Esophagus muscularis mucosa (tissue), 4 donors: ENCODE data around the gene KRT23. TPM values are rescaled to one million over a fixed set of nuclear protein-coding genes. Genes with fewer than 3 reads are reported as not detected.

Experiments
- DNase-seq: peaks from one replicate; pipeline ENCODE4 v3.0.0-alpha.2; 2017; ENCODE audit errors: extremely low spot score
- H3K27ac ChIP-seq, 4 donors: fragments of 200-600 bp; sonication (generic); replicated peaks in 1 of 4; 1 replicate in 3 of 4; 2 replicates in 1 of 4; pipeline ENCODE4 v1.5.1; 2016 to 2019; ENCODE audit warnings: mild to moderate bottlenecking in 1 of 4
- H3K27me3 ChIP-seq, 4 donors: fragments of 200-600 bp; sonication (generic); one replicate each; pipeline versions ENCODE4 v1.5.1 to v1.6.0; 2016 to 2019
- H3K36me3 ChIP-seq, 4 donors: fragments of 200-600 bp; sonication (generic); one replicate each; pipeline ENCODE4 v1.5.1; 2016 to 2019
- H3K4me1 ChIP-seq, 4 donors: fragments of 200-600 bp; sonication (generic); one replicate each; pipeline ENCODE4 v1.5.1; 2016 to 2019
- H3K4me3 ChIP-seq, 4 donors: fragments of 200-600 bp; sonication (generic); 1 replicate in 2 of 4; 2 replicates in 2 of 4; pipeline ENCODE4 v1.5.1; 2016 to 2019; ENCODE audit warnings: mild to moderate bottlenecking in 4 of 4, moderate library complexity in 1 of 4
- H3K9me3 ChIP-seq, 4 donors: fragments of 200-600 bp; sonication (generic); 1 replicate in 3 of 4; 2 replicates in 1 of 4; pipeline ENCODE4 v1.5.1; 2016 to 2019
- CTCF ChIP-seq, 3 experiments: fragments of 200-600 bp in 2 of 3; fragments of 450-650 bp in 1 of 3; sonication (generic) in 2 of 3; IDR thresholded peaks; one replicate each; pipeline ENCODE4 v1.5.1; 2017 to 2019; ENCODE audit warnings: antibody characterized with exemption in 3 of 3, mild to moderate bottlenecking in 2 of 3, moderate library complexity in 1 of 3
- EP300 ChIP-seq: sonication (generic); formaldehyde crosslinking; IDR thresholded peaks from one replicate; pipeline ENCODE4 v1.6.1; 2017; ENCODE audit warnings: antibody characterized with exemption
- POLR2A ChIP-seq: fragments of 450-650 bp; IDR thresholded peaks from one replicate; pipeline ENCODE4 v1.6.1; 2017; ENCODE audit warnings: antibody characterized with exemption, moderate library complexity, mild to moderate bottlenecking, low read depth
- POLR2AphosphoS5 ChIP-seq, 2 donors: sonication (generic); formaldehyde crosslinking; IDR thresholded peaks; one replicate each; pipeline ENCODE4 v1.6.1; 2017; ENCODE audit warnings: antibody characterized with exemption in 2 of 2
- WGBS: methylation state at CpG from one replicate; pipeline ENCODE4 v1.1.5; 2018; 5-methylcytosine and 5-hydroxymethylcytosine counted together
- intact Hi-C: fragments of 100-400 bp; cut with DNase I; formaldehyde crosslinking; loops from one replicate; pipeline ENCODE4 v1.15.1; 2023
- total RNA-seq, 4 donors: library from RNA; depleted of rRNA; stranded (reverse); fragments of >200 nt; gene quantifications; one replicate each; pipeline versions ENCODE4 v1.1.0 to v1.2.1, GENCODE V29; 2016

KRT23 gene
- total RNA-seq, 4 donors from 2014 or later = 0.50 TPM; not detected in 3

GRCh38 chr17:40910441-40910841, 27.0 kb downstream of the KRT23 start:
- 30% methylated on average over 3 of the region's 3 CpGs for WGBS
- Histone ChIP-seq H3K27ac (peak overlapping the region; percentile 55 to 75 (median 62)), H3K4me3 (no peak overlapping the region), H3K36me3 (no peaks in the 10 kb centered on the region), H3K27me3 (peaks cover 0 to 9% (median 0%) of the 10 kb centered on the region in 4 donors), H3K9me3 (no peaks in the 10 kb centered on the region), H3K4me1 (peaks cover 0 to 29% (median 21%) of the 10 kb centered on the region in 4 donors)
- intact Hi-C loops = no loop called here
- DNase-seq = no peak
- no peak for TF ChIP-seq POLR2A
- peak in 1 of 2 donors; percentile 31 for TF ChIP-seq POLR2AphosphoS5 (IDR thresholded peaks at IDR 0.05)
- TF ChIP-seq CTCF (IDR thresholded peaks at IDR 0.05) = no peak
- TF ChIP-seq EP300 = no peak

GRCh38 chr17:40909755-40910154, 27.7 kb downstream of the KRT23 start:
- H3K36me3 ChIP-seq = no peaks in the 10 kb centered on the region
- TF ChIP-seq POLR2AphosphoS5 (IDR thresholded peaks at IDR 0.05) (no peak), POLR2A (no peak), CTCF (IDR thresholded peaks at IDR 0.05) (no peak), EP300 (no peak)
- H3K4me1 ChIP-seq = peaks cover 0 to 26% (median 21%) of the 10 kb centered on the region in 4 donors
- H3K27ac ChIP-seq = peak overlapping the region; percentile 55 to 75 (median 62)
- peaks cover 0 to 12% (median 0%) of the 10 kb centered on the region in 4 donors for H3K27me3 ChIP-seq
- H3K9me3 ChIP-seq = no peaks in the 10 kb centered on the region
- no peak for DNase-seq
- 39% methylated on average over 4 of the region's 4 CpGs for WGBS
- intact Hi-C loops = loop anchor here (2.0 to 10.0 kb wide), 5 partner anchors 105 to 753 kb away; no protein-coding TSS in a partner anchor
- no peak overlapping the region for H3K4me3 ChIP-seq

- Histone ChIP-seq H3K4me1 (peaks cover 0 to 25% (median 21%) of the 10 kb centered on the region in 4 donors), H3K27me3 (peaks cover 0 to 12% (median 0%) of the 10 kb centered on the region in 4 donors), H3K27ac (peak overlapping the region; percentile 55 to 75 (median 62)), H3K36me3 (no peaks in the 10 kb centered on the region), H3K4me3 (no peak overlapping the region), H3K9me3 (no peaks in the 10 kb centered on the region)
- intact Hi-C loops = loop anchor here (2.0 to 10.0 kb wide), 5 partner anchors 105 to 753 kb away; no protein-coding TSS in a partner anchor
- 2% methylated on average over 5 of the region's 5 CpGs for WGBS
- no peak for DNase-seq
- TF ChIP-seq EP300 = no peak
- no peak for TF ChIP-seq POLR2A
- TF ChIP-seq POLR2AphosphoS5 (IDR thresholded peaks at IDR 0.05) = peak; percentile 43 to 65
- peak; percentile 76 to 84 (median 81) for TF ChIP-seq CTCF (IDR thresholded peaks at IDR 0.05)
Observed at GRCh38 chr17:40909351-40909750, 28.1 kb downstream of the KRT23 start.

GRCh38 chr17:40906613-40907012, 30.8 kb downstream of the KRT23 start:
- 89% methylated on average over 4 of the region's 4 CpGs for WGBS
- peaks cover 0 to 12% (median 0%) of the 10 kb centered on the region in 4 donors for H3K27me3 ChIP-seq
- H3K4me3 ChIP-seq = no peak overlapping the region
- H3K9me3 ChIP-seq = no peaks in the 10 kb centered on the region
- no peak overlapping the region for H3K27ac ChIP-seq
- no peaks in the 10 kb centered on the region for H3K36me3 ChIP-seq
- intact Hi-C loops = loop anchor here (5.0 to 10.0 kb wide), 3 partner anchors 102 to 756 kb away; no protein-coding TSS in a partner anchor
- peaks cover 0 to 24% (median 21%) of the 10 kb centered on the region in 4 donors for H3K4me1 ChIP-seq
- TF ChIP-seq CTCF (IDR thresholded peaks at IDR 0.05) (no peak), POLR2AphosphoS5 (IDR thresholded peaks at IDR 0.05) (no peak), EP300 (no peak), POLR2A (no peak)
- no peak for DNase-seq
